Kidney epithelial cell (primary cell): Measurements from ENCODE around the gene PKP1. TPM values are rescaled to one million over a fixed set of nuclear protein-coding genes. Genes with fewer than 3 reads are reported as not detected.

ENCODE experiments used
- DNase-seq: peaks from one replicate; pipeline ENCODE4 v3.0.0-alpha.2; 2010; ENCODE audit warnings: low read depth
- H3K27me3 ChIP-seq: 2 replicates; pipeline ENCODE4 v1.6.0; 2011; ENCODE audit warnings: low read length; ENCODE audit not compliant: control insufficient read depth, insufficient read depth
- H3K36me3 ChIP-seq: 2 replicates; pipeline ENCODE4 v1.5.1; 2011; ENCODE audit warnings: low read length; ENCODE audit not compliant: control insufficient read depth, insufficient read depth
- H3K4me3 ChIP-seq: 2 replicates; pipeline ENCODE4 v1.5.1; 2011; ENCODE audit warnings: low read depth, mild to moderate bottlenecking, control low read depth, low read length
- total RNA-seq: library from RNA; depleted of rRNA; stranded (reverse); fragments of >200 nt; gene quantifications from 2 replicates; pipeline ENCODE4 v1.2.3, GENCODE V29; 2015
- TF ChIP-seq, protein P1 (sequence below): IDR thresholded peaks from 2 replicates; pipeline ENCODE4 v1.5.1; 2011; ENCODE audit warnings: mild to moderate bottlenecking, moderate library complexity, low read length, control low read depth, inconsistent platforms; ENCODE audit not compliant: insufficient read depth, poor library complexity, severe bottlenecking

PKP1 gene
- total RNA-seq, 1 donor from 2014 or later, result 8.7 TPM

DNA sequence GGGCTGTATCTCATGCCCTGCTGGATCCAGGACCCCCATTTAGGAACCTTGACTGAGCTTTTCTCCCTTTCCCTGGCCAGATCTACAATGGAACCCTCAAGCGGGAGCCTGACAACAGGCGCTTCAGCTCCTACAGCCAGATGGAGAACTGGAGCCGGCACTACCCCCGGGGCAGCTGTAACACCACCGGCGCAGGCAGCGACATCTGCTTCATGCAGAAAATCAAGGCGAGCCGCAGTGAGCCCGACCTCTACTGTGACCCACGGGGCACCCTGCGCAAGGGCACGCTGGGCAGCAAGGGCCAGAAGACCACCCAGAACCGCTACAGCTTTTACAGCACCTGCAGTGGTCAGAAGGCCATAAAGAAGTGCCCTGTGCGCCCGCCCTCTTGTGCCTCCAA, 29.8 kb downstream of the PKP1 start:
- no peaks in the 10 kb centered on the region for H3K36me3 ChIP-seq
- no peak for DNase-seq
- H3K4me3 ChIP-seq, result no peak overlapping the region
- TF ChIP-seq, protein P1, sequence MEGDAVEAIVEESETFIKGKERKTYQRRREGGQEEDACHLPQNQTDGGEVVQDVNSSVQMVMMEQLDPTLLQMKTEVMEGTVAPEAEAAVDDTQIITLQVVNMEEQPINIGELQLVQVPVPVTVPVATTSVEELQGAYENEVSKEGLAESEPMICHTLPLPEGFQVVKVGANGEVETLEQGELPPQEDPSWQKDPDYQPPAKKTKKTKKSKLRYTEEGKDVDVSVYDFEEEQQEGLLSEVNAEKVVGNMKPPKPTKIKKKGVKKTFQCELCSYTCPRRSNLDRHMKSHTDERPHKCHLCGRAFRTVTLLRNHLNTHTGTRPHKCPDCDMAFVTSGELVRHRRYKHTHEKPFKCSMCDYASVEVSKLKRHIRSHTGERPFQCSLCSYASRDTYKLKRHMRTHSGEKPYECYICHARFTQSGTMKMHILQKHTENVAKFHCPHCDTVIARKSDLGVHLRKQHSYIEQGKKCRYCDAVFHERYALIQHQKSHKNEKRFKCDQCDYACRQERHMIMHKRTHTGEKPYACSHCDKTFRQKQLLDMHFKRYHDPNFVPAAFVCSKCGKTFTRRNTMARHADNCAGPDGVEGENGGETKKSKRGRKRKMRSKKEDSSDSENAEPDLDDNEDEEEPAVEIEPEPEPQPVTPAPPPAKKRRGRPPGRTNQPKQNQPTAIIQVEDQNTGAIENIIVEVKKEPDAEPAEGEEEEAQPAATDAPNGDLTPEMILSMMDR, result no peak
- peaks cover 16% of the 10 kb centered on the region for H3K27me3 ChIP-seq

DNA sequence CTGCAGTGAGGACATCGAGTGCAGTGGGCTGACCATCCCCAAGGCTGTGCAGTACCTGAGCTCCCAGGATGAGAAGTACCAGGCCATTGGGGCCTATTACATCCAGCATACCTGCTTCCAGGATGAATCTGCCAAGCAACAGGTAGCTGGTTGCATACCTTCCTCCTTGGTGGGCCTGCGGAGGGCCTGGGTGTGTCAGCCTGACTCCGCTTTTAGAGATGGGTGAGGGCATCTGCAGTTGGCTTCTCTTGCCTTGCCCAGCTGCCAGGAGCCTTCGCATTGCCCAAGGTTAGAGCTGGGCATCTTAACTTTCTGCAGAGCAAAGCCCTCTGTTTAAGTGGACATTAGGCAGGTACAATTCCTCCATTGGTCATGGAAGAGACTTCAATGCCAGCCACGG, 33.2 kb downstream of the PKP1 start:
- TF ChIP-seq, protein P1, result no peak

DNA sequence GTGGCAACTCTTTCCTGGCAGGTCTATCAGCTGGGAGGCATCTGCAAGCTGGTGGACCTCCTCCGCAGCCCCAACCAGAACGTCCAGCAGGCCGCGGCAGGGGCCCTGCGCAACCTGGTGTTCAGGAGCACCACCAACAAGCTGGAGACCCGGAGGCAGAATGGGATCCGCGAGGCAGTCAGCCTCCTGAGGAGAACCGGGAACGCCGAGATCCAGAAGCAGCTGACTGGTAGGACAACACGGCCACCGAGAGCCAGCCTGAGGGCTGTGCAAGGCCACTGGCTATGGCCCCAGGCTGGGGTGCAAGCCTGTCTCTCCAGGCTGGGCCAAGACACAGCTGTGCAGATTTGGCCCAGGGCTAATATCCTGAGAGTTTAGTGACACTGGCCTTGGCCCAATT, 34.2 kb downstream of the PKP1 start:
- Histone ChIP-seq H3K36me3 (no peaks in the 10 kb centered on the region), H3K4me3 (no peak overlapping the region), H3K27me3 (peaks cover 7% of the 10 kb centered on the region)
- TF ChIP-seq, protein P1, result no peak
- DNase-seq, result no peak

More for the DNA sequence above, 33.2 kb downstream of the PKP1 start:
- no peaks in the 10 kb centered on the region for H3K36me3 ChIP-seq
- H3K4me3 ChIP-seq, result no peak overlapping the region
- peaks cover 12% of the 10 kb centered on the region for H3K27me3 ChIP-seq
- no peak for DNase-seq

DNA sequence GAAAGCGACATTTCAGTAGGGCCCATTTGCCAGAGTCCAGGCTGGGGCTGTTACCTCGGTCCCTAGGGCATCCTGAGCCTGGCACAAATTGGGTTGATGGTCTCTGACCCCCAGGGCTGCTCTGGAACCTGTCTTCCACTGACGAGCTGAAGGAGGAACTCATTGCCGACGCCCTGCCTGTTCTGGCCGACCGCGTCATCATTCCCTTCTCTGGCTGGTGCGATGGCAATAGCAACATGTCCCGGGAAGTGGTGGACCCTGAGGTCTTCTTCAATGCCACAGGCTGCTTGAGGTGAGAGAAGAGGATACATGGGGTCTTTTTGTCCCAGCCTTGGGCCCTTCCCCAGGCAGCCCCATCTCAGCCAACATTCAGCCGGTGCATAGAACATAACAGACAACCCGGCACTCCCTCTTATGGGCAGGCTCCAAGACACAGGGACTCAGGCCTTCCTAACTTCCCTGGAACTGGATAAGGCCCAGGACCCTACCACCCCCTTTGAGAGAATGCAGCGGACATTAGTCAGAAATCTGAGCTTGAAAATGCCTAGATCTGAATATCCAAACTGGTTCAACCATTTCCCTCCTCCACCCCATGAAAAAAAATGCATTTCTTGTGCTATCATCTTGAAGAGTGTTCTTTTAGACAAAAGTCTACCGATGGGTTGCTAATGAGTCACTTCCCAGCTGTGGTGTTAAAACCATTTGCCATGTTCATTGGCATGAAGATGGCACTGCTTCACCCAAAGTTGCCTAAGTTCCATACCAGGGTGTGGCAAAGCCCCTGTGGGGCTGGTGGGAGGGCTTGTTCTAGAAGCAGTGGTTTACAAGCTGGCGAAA, 35.4 kb downstream of the PKP1 start:
- no peak for DNase-seq
- Histone ChIP-seq H3K4me3 (no peak overlapping the region), H3K36me3 (no peaks in the 10 kb centered on the region), H3K27me3 (peaks cover 7% of the 10 kb centered on the region)
- TF ChIP-seq, protein P1, result no peak

DNA sequence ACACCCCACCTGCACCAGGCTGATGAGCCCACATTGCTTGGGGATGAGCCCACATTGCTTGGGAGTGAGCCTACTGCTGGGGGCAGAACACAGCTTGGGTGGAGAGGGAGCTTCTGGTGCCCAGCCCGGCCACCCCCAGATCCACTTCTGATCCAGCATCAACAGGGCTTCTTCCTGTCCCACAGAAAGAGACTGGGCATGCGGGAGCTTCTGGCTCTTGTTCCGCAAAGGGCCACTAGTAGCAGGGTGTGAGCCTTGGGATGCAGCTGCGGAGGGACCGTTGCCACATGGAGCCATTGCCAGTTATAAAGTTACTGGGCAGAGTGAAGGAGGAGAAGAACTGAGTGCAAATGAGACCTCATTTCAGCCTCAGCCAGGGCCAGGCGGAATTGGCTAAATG, 36.3 kb downstream of the PKP1 start:
- Histone ChIP-seq H3K27me3 (peaks cover 7% of the 10 kb centered on the region), H3K4me3 (no peak overlapping the region), H3K36me3 (no peaks in the 10 kb centered on the region)
- no peak for DNase-seq
- TF ChIP-seq, protein P1, result no peak
